ENCODE data around the gene CYTH3. TPM values are rescaled to one million over a fixed set of nuclear protein-coding genes. Genes with fewer than 3 reads are reported as not detected.

The CYTH3 gene
- total and polyA plus RNA-seq, 2 of the 4 experiments (the other 2 are of a cell fraction): 14.2 to 34.8 TPM

GRCh38 chr7:6142871-6143380 is 129.5 kb downstream of the CYTH3 start:
- CTCF ChIA-PET: no interaction called here
- H2AK5ac ChIP-seq (ENCODE audit: low read depth, low read length): no peak overlapping the region

More at GRCh38 chr7:6142871-6143380, 129.5 kb downstream of the CYTH3 start:
- Histone ChIP-seq H3K9me1 (ENCODE audit: insufficient read depth, low read length) (peaks cover 5% of the 10 kb centered on the region; the same call in 1 of the 2 replicates), H3K14ac (replicated peaks; ENCODE audit: low read depth, low read length) (no peak overlapping the region), H4K91ac (ENCODE audit: insufficient read depth, low read depth, low read length) (no peak overlapping the region), H3K4me1 (ENCODE audit: control insufficient read depth, insufficient read depth, low read length) (no peaks in the 10 kb centered on the region), H3K27ac (ENCODE audit: insufficient read depth, low read length) (no peak overlapping the region), H2BK120ac (ENCODE audit: low read depth, low read length) (no peak overlapping the region), H2AFZ (replicated peaks; ENCODE audit: low read length, poor library complexity) (no peak overlapping the region), H3K4me3 (ENCODE audit: insufficient read depth, low read depth, low read length) (no peak overlapping the region), H2BK15ac (ENCODE audit: low read depth, low read length) (no peak overlapping the region), H3K36me3 (ENCODE audit: control insufficient read depth, insufficient read depth, low read length) (peaks cover 43% of the 10 kb centered on the region), H3K9ac (ENCODE audit: low read depth, low read length) (no peak overlapping the region), H3K4me2 (ENCODE audit: low read depth, low read length) (no peak overlapping the region), H3K56ac (ENCODE audit: extremely low read depth, insufficient read depth, low read length) (no peak overlapping the region), H3K79me1 (ENCODE audit: low read depth in 1 of 2, low read length in 2 of 2) (peaks cover 9 to 12% of the 10 kb centered on the region in 2 experiments; a peak in 3 of 4 replicates), H3K23ac (ENCODE audit: low read depth, low read length) (no peak overlapping the region), H3K27me3 (ENCODE audit: control insufficient read depth, insufficient read depth, low read length) (no peaks in the 10 kb centered on the region), H2AK9ac (replicated peaks; ENCODE audit: low read depth, low read length, poor library complexity) (no peak overlapping the region), H3K9me3 (ENCODE audit: control insufficient read depth, insufficient read depth, low read length) (no peaks in the 10 kb centered on the region), H2BK20ac (ENCODE audit: low read depth, low read length) (no peak overlapping the region), H4K8ac (ENCODE audit: low read depth in 2 of 2, low read length in 2 of 2) (no peak overlapping the region), H4K5ac (ENCODE audit: low read depth, low read length) (no peak overlapping the region), H3K18ac (ENCODE audit: low read depth, low read length) (no peak overlapping the region), H3K4ac (ENCODE audit: low read depth, low read length) (no peak overlapping the region), H2BK5ac (ENCODE audit: low read depth, low read length, poor library complexity, severe bottlenecking) (no peak overlapping the region), H4K20me1 (ENCODE audit: insufficient read depth, low read length) (no peaks in the 10 kb centered on the region)
- 98% methylated on average over 8 of the region's 16 CpGs; no CpG with 5 or more reads in 1 of the 2 experiments for WGBS, 2 experiments (ENCODE audit: extremely low coverage in 2 of 2, insufficient read length in 1 of 2)
- TF ChIP-seq USF2 (IDR thresholded peaks at IDR 0.05; ENCODE audit: low read depth, low read length) (no peak), MXI1 (IDR thresholded peaks at IDR 0.05; ENCODE audit: borderline replicate concordance, low read depth, low read length) (no peak), SMC3 (IDR thresholded peaks at IDR 0.05; ENCODE audit: low read depth, low read length) (no peak), CEBPB (IDR thresholded peaks at IDR 0.05; ENCODE audit: low read depth, low read length) (no peak), RCOR1 (IDR thresholded peaks at IDR 0.05; ENCODE audit: insufficient replicate concordance, low read length) (no peak), RFX5 (IDR thresholded peaks at IDR 0.05; ENCODE audit: low read depth, low read length) (no peak), ELK1 (IDR thresholded peaks at IDR 0.05; ENCODE audit: borderline replicate concordance, low read depth, low read length) (no peak), CTCF (conservative IDR thresholded peaks at IDR 0.05; ENCODE audit: low read depth, low read length) (no peak)
- DNase-seq (no peak), ATAC-seq (ENCODE audit: low read depth) (no peak)
- BruUV-seq (replicated peaks): no TSS peak
- in situ Hi-C loops (cut with MboI; ENCODE audit: low sequenced_read_pairs) (no loop called here), intact Hi-C loops (cut with micrococcal nuclease) (no loop called here), dilution Hi-C loops (cut with HindIII; ENCODE audit: low sequenced_read_pairs, unreplicated experiment) (no loop called here)
- POLR2A ChIA-PET (ENCODE audit: unreplicated experiment): no interaction called here
